ENCODE measurements around the gene FUZ.

- TF ChIP-seq CTCF (conservative IDR thresholded peaks at IDR 0.05 in 1 of 2, IDR thresholded peaks at IDR 0.05 in 1 of 2; ENCODE audit: low read depth in 1 of 2, low read length in 2 of 2) (no peak), EZH2 (IDR thresholded peaks at IDR 0.05; ENCODE audit: low read length, missing control alignments) (no peak)
These were observed 44.7 kb upstream of the FUZ start for GRCh38 chr19:49857838-49858087.
